ENCODE results near the gene EMC8. TPM values are rescaled to one million over a fixed set of nuclear protein-coding genes. Genes with fewer than 3 reads are reported as not detected.

EMC8 gene
- total RNA-seq, 4 donors from 2014 or later = 23.4 to 53.6 (median 41.7) TPM

GRCh38 chr16:85781156-85781555 lies 18.2 kb downstream of the EMC8 start:
- no peak overlapping the region for H3K27ac ChIP-seq
- no peak for DNase-seq
- H3K4me1 ChIP-seq = peaks cover 6 to 10% of the 10 kb centered on the region in 2 donors
- no peaks in the 10 kb centered on the region for H3K27me3 ChIP-seq
- no peak for TF ChIP-seq POLR2A (IDR thresholded peaks at IDR 0.05)
- TF ChIP-seq, protein P1, sequence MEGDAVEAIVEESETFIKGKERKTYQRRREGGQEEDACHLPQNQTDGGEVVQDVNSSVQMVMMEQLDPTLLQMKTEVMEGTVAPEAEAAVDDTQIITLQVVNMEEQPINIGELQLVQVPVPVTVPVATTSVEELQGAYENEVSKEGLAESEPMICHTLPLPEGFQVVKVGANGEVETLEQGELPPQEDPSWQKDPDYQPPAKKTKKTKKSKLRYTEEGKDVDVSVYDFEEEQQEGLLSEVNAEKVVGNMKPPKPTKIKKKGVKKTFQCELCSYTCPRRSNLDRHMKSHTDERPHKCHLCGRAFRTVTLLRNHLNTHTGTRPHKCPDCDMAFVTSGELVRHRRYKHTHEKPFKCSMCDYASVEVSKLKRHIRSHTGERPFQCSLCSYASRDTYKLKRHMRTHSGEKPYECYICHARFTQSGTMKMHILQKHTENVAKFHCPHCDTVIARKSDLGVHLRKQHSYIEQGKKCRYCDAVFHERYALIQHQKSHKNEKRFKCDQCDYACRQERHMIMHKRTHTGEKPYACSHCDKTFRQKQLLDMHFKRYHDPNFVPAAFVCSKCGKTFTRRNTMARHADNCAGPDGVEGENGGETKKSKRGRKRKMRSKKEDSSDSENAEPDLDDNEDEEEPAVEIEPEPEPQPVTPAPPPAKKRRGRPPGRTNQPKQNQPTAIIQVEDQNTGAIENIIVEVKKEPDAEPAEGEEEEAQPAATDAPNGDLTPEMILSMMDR (IDR thresholded peaks at IDR 0.05) = no peak
- no peak overlapping the region for H3K4me3 ChIP-seq (replicated peaks in 1 of 3)
- intact Hi-C loops (cut with DNase I) = no loop called here
- WGBS, 2 donors = 88 to 98% methylated on average over 10 of the region's 10 CpGs
- H3K9me3 ChIP-seq = no peaks in the 10 kb centered on the region
- H3K36me3 ChIP-seq = peaks cover 25 to 26% of the 10 kb centered on the region in 2 donors

- peaks cover 25 to 26% of the 10 kb centered on the region in 2 donors for H3K36me3 ChIP-seq
- no peaks in the 10 kb centered on the region for H3K27me3 ChIP-seq
- H3K4me3 ChIP-seq (replicated peaks in 1 of 3) = no peak overlapping the region
- H3K27ac ChIP-seq = no peak overlapping the region
- WGBS, 2 donors = 92 to 93% methylated on average over 25 to 26 of the region's 26 CpGs
- H3K9me3 ChIP-seq = no peaks in the 10 kb centered on the region
- TF ChIP-seq, protein P1 (IDR thresholded peaks at IDR 0.05) = no peak
- TF ChIP-seq POLR2A (IDR thresholded peaks at IDR 0.05) = no peak
- no peak for DNase-seq
- intact Hi-C loops (cut with DNase I) = no loop called here
- H3K4me1 ChIP-seq = peaks cover 6 to 10% of the 10 kb centered on the region in 2 donors
These were observed 19.1 kb downstream of the EMC8 start for GRCh38 chr16:85780281-85780680.

DNA sequence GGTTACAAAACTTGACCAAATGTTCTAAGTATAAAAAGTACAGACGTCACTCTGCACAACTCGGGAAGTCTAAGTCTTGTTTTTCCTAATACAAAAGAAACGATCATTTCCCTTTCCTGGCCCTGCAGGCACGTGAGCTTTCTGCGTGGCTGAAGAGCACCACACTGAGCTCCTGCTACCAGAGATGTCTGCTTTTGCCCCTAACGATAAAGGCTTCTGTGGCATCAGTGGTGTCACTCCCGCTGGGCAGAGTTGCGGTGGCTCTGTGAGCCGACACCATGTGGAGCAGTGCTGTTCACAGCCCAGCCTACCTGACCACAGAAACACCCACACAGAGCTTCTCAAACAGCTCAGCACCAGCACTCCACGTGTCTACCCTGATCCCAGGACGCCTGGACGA lies 20.5 kb downstream of the EMC8 start:
- Histone ChIP-seq H3K27ac (no peak overlapping the region), H3K4me3 (replicated peaks in 1 of 3) (no peak overlapping the region), H3K36me3 (peaks cover 25 to 26% of the 10 kb centered on the region in 2 donors), H3K4me1 (peaks cover 6 to 10% of the 10 kb centered on the region in 2 donors), H3K27me3 (no peaks in the 10 kb centered on the region), H3K9me3 (no peaks in the 10 kb centered on the region)
- intact Hi-C loops (cut with DNase I) = no loop called here
- no peak for TF ChIP-seq POLR2A (IDR thresholded peaks at IDR 0.05)
- TF ChIP-seq, protein P1 (IDR thresholded peaks at IDR 0.05) = no peak
- DNase-seq = no peak
- WGBS, 2 donors = 84 to 87% methylated on average over 12 of the region's 12 CpGs

DNA sequence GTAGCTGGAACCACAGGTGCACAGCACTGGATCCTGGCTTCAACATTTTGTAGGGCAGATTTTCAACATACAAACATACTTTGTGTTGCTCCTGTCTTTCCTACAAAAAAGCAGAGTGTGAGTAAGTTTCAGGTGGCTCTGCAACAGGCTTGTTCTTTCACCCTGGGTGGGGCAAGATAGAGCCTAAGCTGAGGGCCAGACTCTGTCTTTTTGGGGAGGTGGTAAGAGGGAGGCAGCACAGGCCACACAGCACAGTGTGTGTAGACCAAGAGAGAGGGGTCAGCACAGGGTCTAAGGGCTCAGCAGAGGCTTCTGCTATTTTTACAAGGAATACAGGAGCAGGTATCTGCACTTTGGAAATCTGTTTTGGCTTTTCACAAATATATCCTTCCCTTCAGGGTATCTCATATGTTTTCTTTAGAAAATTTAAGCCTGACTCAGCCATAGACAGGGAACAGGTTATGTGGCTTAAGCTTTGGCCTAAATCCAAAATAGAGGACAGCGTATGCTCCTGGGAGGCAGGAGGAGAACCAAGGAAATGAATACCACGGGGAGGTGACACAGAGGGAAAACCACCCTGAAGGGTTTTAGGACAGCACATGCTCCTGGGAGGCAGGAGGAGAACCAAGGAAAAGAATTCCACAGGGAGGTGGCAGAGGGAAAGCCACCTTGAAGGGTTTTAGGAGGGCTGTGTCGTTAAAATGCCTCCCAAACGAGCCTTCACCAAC lies 21.6 kb downstream of the EMC8 start:
- intact Hi-C loops (cut with DNase I) = no loop called here
- TF ChIP-seq, protein P1 (IDR thresholded peaks at IDR 0.05) = no peak
- no peak for TF ChIP-seq POLR2A (IDR thresholded peaks at IDR 0.05)
- Histone ChIP-seq H3K36me3 (peaks cover 25 to 26% of the 10 kb centered on the region in 2 donors), H3K27me3 (no peaks in the 10 kb centered on the region), H3K4me3 (replicated peaks in 1 of 3) (no peak overlapping the region), H3K9me3 (no peaks in the 10 kb centered on the region), H3K4me1 (peaks cover 6 to 10% of the 10 kb centered on the region in 2 donors), H3K27ac (peak overlapping the region in 2 of 3 donors; percentile 17 to 35)
- DNase-seq = no peak
- 77 to 79% methylated on average over 4 of the region's 4 CpGs for WGBS, 2 donors

DNA sequence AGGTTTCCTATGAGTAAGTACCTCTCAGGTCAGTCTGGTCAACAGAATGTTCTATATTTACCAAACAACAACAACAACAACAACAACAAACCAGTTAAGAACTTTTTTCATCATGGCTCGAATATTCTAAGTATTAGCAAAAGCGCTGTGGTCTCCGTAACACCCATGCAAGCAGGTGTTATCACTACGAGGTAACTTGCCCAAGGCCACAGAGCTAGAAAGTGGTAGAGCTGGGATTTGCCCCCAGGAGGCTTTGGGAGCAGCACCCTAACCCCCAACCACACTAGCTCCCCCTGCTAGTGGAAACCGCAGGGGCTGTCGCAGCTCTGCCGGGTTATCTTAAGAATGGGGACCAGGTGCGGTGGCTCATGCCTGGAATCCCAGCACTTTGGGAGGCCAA lies 24.5 kb downstream of the EMC8 start:
- Histone ChIP-seq H3K9me3 (no peaks in the 10 kb centered on the region), H3K36me3 (peaks cover 15 to 17% of the 10 kb centered on the region in 2 donors), H3K27ac (no peak overlapping the region), H3K4me3 (replicated peaks in 1 of 3) (no peak overlapping the region), H3K27me3 (no peaks in the 10 kb centered on the region), H3K4me1 (no peaks in the 10 kb centered on the region)
- no peak for DNase-seq
- WGBS, 2 donors = 93 to 96% methylated on average over 8 of the region's 8 CpGs
- intact Hi-C loops (cut with DNase I) = no loop called here
- no peak for TF ChIP-seq POLR2A (IDR thresholded peaks at IDR 0.05)
- TF ChIP-seq, protein P1 (IDR thresholded peaks at IDR 0.05) = no peak
